ENCODE measurements around the gene IL1R1. TPM values are rescaled to one million over a fixed set of nuclear protein-coding genes. Genes with fewer than 3 reads are reported as not detected.
"Not testable (repeated sequence)": the region's sequence is repeated elsewhere in the genome, so short reads cannot be mapped to it uniquely, and the experiment has no call there.

The IL1R1 gene
- total RNA-seq, 2 experiments from 2014 or later, result 5.7 to 6.7 TPM

DNA sequence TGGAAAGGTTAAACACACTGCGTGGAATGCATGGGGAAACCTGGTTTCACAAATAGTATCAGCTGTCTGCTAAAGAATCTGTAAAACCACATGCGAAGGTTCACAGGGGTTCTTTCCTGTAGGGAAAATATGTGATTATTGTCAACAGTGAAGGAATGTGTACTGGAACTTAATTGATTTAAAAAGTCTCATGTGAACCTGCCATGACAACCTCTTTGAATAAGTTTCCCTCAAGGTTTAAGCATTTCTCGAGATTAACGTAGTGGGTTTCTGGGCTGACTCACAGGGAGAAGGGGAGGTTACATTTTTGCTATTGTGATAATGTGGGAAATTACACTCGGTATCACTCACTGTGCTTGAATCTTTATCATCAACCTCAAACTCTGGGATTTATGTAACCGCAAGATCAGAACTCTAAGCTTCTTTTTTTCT, 28.2 kb upstream of the IL1R1 start:
- Mint-ChIP-seq H3K36me3 (ENCODE audit: low read depth) (peaks cover 2% of the 10 kb centered on the region), H3K4me3 (no peak overlapping the region), H3K9me3 (no peaks in the 10 kb centered on the region), H3K27ac (peak overlapping the region; percentile 54), H3K4me1 (ENCODE audit: low read depth) (peaks cover 62% of the 10 kb centered on the region), H3K27me3 (ENCODE audit: low read depth) (no peaks in the 10 kb centered on the region)
- CTCF ChIA-PET, result interaction anchor here (1.2 to 1.4 kb wide), 4 partner anchors 12 to 94 kb away, joined by 3 to 4 read pairs (median 4); no protein-coding TSS in a partner anchor
- DNase-seq, result peak; percentile 57
- intact Hi-C loops (cut with micrococcal nuclease), result loop anchor here (1.0 kb wide), 7 partner anchors 10 to 253 kb away; no protein-coding TSS in a partner anchor

- Mint-ChIP-seq H3K9me3 (no peaks in the 10 kb centered on the region), H3K4me3 (no peak overlapping the region), H3K4me1 (ENCODE audit: low read depth) (peaks cover 59% of the 10 kb centered on the region), H3K36me3 (ENCODE audit: low read depth) (peaks cover 2% of the 10 kb centered on the region), H3K27ac (peak overlapping the region; percentile 54), H3K27me3 (ENCODE audit: low read depth) (peaks cover under 1% of the 10 kb centered on the region)
- intact Hi-C loops (cut with micrococcal nuclease), result loop anchor here (1.0 kb wide), 7 partner anchors 11 to 252 kb away; no protein-coding TSS in a partner anchor
- CTCF ChIA-PET, result interaction anchor here (1.2 to 1.4 kb wide), 4 partner anchors 11 to 95 kb away, joined by 3 to 4 read pairs (median 4); no protein-coding TSS in a partner anchor
- no peak for DNase-seq
Measured at GRCh38 chr2:102114851-102115497, 27.6 kb upstream of the IL1R1 start.

GRCh38 chr2:102116630-102117471, 25.7 kb upstream of the IL1R1 start:
- intact Hi-C loops (cut with micrococcal nuclease), result no loop called here
- H3K27ac Mint-ChIP-seq, result peak overlapping the region; percentile 33
- peaks cover 2% of the 10 kb centered on the region for H3K27me3 Mint-ChIP-seq (ENCODE audit: low read depth)
- H3K4me3 Mint-ChIP-seq, result no peak overlapping the region
- peaks cover 50% of the 10 kb centered on the region for H3K4me1 Mint-ChIP-seq (ENCODE audit: low read depth)
- DNase-seq, result no peak
- no peaks in the 10 kb centered on the region for H3K9me3 Mint-ChIP-seq
- H3K36me3 Mint-ChIP-seq (ENCODE audit: low read depth), result peaks cover 2% of the 10 kb centered on the region
- CTCF ChIA-PET, result interaction anchor here (1.1 kb wide), 1 partner anchor 25 kb away, joined by 3 read pairs; no protein-coding TSS in a partner anchor

DNA sequence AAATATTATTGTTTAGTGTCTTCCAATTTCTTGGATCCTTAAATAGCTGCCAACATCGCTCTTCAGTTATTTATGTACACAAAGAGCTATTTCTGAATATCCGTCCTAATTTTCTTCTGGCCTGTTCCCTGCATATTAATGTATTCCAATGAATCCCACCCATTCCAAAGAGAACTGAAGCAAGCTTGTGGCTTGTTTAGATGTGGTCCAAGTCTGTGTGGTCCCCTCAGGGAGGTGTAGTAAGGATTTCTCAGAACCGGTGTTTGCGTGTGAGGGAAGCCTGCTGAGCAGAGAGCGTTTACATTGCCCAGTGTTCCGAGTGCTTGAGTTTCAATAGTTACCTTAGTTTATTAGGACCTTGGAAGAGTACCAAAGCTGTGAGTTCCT, 25.1 kb upstream of the IL1R1 start:
- Mint-ChIP-seq H3K4me3 (no peak overlapping the region), H3K27ac (no peak overlapping the region), H3K4me1 (ENCODE audit: low read depth) (peaks cover 46% of the 10 kb centered on the region), H3K27me3 (ENCODE audit: low read depth) (peaks cover 2% of the 10 kb centered on the region), H3K36me3 (ENCODE audit: low read depth) (peaks cover 2% of the 10 kb centered on the region), H3K9me3 (no peaks in the 10 kb centered on the region)
- DNase-seq, result no peak
- CTCF ChIA-PET, result interaction anchor here (0.6 to 1.1 kb wide), 2 partner anchors 25 to 195 kb away, joined by 3 read pairs; no protein-coding TSS in a partner anchor
- intact Hi-C loops (cut with micrococcal nuclease), result no loop called here

- Mint-ChIP-seq H3K4me3 (no peak overlapping the region), H3K36me3 (ENCODE audit: low read depth) (peaks cover 2% of the 10 kb centered on the region), H3K9me3 (no peaks in the 10 kb centered on the region), H3K27me3 (ENCODE audit: low read depth) (peaks cover 2% of the 10 kb centered on the region), H3K4me1 (ENCODE audit: low read depth) (peaks cover 33% of the 10 kb centered on the region), H3K27ac (no peak overlapping the region)
- intact Hi-C loops (cut with micrococcal nuclease), result no loop called here
- CTCF ChIA-PET, result interaction anchor here (1.7 kb wide), 1 partner anchor 17 kb away, joined by 3 read pairs; no protein-coding TSS in a partner anchor
- no peak for DNase-seq
Measured at GRCh38 chr2:102119255-102119654, 23.3 kb upstream of the IL1R1 start.

DNA sequence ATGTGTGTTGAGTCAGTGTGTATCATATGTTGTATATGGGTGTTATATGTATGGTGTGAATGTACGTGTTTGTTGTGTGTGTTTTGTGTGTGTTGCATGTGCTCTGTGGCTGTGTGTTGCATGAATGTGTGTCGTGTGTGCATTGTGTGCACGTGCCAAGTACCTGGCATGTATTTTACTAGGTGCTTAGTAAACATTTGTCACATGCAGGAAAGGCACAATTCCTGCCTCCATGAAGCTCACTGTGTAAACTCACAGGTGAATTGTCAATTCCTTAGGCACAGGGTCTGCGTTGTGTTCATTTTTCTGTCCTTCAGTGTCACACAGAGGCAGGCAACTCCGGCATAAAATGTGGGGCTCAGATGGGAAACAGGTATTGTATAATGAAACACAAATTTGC, 22.3 kb upstream of the IL1R1 start:
- H3K27me3 Mint-ChIP-seq (ENCODE audit: low read depth), result peaks cover 2% of the 10 kb centered on the region
- H3K4me3 Mint-ChIP-seq, result no peak overlapping the region
- DNase-seq, result no peak
- CTCF ChIA-PET, result interaction anchor here (1.7 kb wide), 1 partner anchor 16 kb away, joined by 3 read pairs; no protein-coding TSS in a partner anchor
- H3K36me3 Mint-ChIP-seq (ENCODE audit: low read depth), result peaks cover 3% of the 10 kb centered on the region
- H3K27ac Mint-ChIP-seq, result no peak overlapping the region
- H3K4me1 Mint-ChIP-seq (ENCODE audit: low read depth), result peaks cover 24% of the 10 kb centered on the region
- H3K9me3 Mint-ChIP-seq, result no peaks in the 10 kb centered on the region
- intact Hi-C loops (cut with micrococcal nuclease), result no loop called here

GRCh38 chr2:102120701-102121159, 21.8 kb upstream of the IL1R1 start:
- CTCF ChIA-PET, result interaction anchor here (1.7 kb wide), 1 partner anchor 15 kb away, joined by 3 read pairs; no protein-coding TSS in a partner anchor
- Mint-ChIP-seq H3K36me3 (ENCODE audit: low read depth) (peaks cover 2% of the 10 kb centered on the region), H3K4me3 (no peak overlapping the region), H3K4me1 (ENCODE audit: low read depth) (peaks cover 20% of the 10 kb centered on the region), H3K27ac (no peak overlapping the region), H3K27me3 (ENCODE audit: low read depth) (peaks cover 2% of the 10 kb centered on the region), H3K9me3 (no peaks in the 10 kb centered on the region)
- intact Hi-C loops (cut with micrococcal nuclease), result no loop called here
- no peak for DNase-seq

DNA sequence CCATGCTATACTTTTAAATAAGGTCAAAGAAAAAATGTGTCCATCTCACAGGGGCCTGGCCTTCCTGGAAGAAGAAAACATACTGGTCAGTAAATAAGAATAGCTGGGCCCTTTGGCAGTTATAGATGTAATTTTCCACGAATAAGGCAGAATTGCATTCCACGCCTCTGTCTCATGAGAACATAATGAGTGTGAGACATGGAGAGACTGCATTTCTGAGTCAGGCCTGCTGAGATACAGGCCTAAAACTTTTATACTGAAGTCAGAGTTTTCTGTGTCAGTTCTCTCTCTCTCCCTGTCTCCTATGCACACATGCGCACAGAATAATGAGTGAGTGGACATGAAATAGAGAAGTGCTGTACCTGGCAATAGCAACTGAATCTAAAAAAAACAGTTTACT, 20.4 kb upstream of the IL1R1 start:
- peaks cover 16% of the 10 kb centered on the region for H3K4me1 Mint-ChIP-seq (ENCODE audit: low read depth)
- H3K27me3 Mint-ChIP-seq (ENCODE audit: low read depth), result peaks cover 2% of the 10 kb centered on the region
- H3K4me3 Mint-ChIP-seq, result no peak overlapping the region
- CTCF ChIA-PET, result interaction anchor here (1.6 kb wide), 1 partner anchor 118 kb away, joined by 3 read pairs; no protein-coding TSS in a partner anchor
- peaks cover 2% of the 10 kb centered on the region for H3K36me3 Mint-ChIP-seq (ENCODE audit: low read depth)
- H3K27ac Mint-ChIP-seq, result no peak overlapping the region
- no peak for DNase-seq
- H3K9me3 Mint-ChIP-seq, result peaks cover 5% of the 10 kb centered on the region
- intact Hi-C loops (cut with micrococcal nuclease), result no loop called here

DNA sequence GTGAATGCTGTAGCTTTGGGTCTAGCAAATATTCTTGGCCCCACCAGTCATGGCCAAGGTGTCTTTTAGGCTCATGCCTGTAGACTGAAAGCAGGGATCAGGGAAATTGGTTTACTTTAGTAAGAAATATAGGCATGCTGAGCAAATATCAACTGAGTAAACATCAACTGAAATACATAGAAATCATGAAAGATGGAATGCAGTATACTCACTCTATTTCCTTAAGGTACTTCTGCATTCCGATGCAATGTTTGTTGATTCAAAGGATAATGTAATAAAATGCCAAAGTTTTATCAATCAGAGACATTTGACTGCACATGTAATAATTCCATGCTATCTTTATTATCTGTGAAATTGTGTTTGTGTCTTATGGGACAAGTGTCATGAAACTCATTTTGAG, 19.6 kb upstream of the IL1R1 start:
- peaks cover 7% of the 10 kb centered on the region for H3K9me3 Mint-ChIP-seq
- peaks cover 2% of the 10 kb centered on the region for H3K36me3 Mint-ChIP-seq (ENCODE audit: low read depth)
- CTCF ChIA-PET, result interaction anchor here (1.6 kb wide), 1 partner anchor 118 kb away, joined by 3 read pairs; no protein-coding TSS in a partner anchor
- intact Hi-C loops (cut with micrococcal nuclease), result no loop called here
- H3K27me3 Mint-ChIP-seq (ENCODE audit: low read depth), result peaks cover 2% of the 10 kb centered on the region
- no peak overlapping the region for H3K4me3 Mint-ChIP-seq
- no peak for DNase-seq
- no peak overlapping the region for H3K27ac Mint-ChIP-seq
- peaks cover 22% of the 10 kb centered on the region for H3K4me1 Mint-ChIP-seq (ENCODE audit: low read depth)

DNA sequence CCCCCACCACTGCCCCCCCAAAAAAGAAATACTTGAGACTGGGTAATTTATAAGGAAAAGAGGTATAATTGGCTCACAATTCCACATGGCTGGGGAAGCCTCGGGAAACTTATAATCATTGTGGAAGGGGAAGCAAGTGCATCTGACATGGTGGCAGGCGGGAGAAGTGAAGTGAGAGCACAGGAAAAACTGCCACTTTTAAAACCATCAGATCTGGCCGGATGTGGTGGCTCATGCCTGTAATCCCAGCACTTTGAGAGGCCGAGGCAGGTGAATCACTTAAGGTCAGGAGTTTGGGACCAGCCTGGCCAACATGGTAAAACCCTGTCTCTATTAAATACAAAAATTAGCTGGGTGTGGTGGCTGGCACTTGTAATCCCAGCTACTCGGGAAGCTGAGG, 18.1 kb upstream of the IL1R1 start:
- H3K36me3 Mint-ChIP-seq (ENCODE audit: low read depth); intact Hi-C loops (cut with micrococcal nuclease); H3K27ac Mint-ChIP-seq; H3K27me3 Mint-ChIP-seq (ENCODE audit: low read depth); CTCF ChIA-PET; H3K4me3 Mint-ChIP-seq; H3K9me3 Mint-ChIP-seq; DNase-seq: not testable (repeated sequence)
- H3K4me1 Mint-ChIP-seq (ENCODE audit: low read depth), result peaks cover 31% of the 10 kb centered on the region

DNA sequence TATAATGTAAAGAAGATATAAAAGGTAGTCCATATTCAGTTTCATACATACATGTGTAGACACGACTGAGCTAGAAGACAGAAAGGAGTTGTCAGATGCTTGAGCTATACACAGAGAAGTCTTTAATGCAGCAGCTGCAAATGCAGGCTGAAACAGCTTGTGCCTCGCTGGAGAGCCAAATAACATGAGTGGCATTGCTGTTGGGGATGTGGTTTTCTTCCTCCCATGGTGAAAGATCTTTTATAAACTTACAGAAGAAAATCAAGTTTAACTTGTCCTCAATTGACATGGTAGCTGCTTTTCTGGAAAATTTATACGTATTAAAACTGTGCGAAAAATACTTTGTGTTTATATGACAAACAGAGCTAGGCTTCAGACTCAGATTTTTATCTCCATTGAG, 16.4 kb upstream of the IL1R1 start:
- Mint-ChIP-seq H3K36me3 (ENCODE audit: low read depth) (peaks cover 7% of the 10 kb centered on the region), H3K4me3 (no peak overlapping the region), H3K9me3 (peaks cover 9% of the 10 kb centered on the region), H3K4me1 (ENCODE audit: low read depth) (peaks cover 31% of the 10 kb centered on the region), H3K27me3 (ENCODE audit: low read depth) (no peaks in the 10 kb centered on the region), H3K27ac (peak overlapping the region; percentile 42)
- CTCF ChIA-PET, result interaction anchor here (0.9 to 2.5 kb wide), 5 partner anchors 11 to 120 kb away, joined by 4 to 9 read pairs (median 5); no protein-coding TSS in a partner anchor
- no peak for DNase-seq
- intact Hi-C loops (cut with micrococcal nuclease), result no loop called here

- peaks cover 31% of the 10 kb centered on the region for H3K4me1 Mint-ChIP-seq (ENCODE audit: low read depth)
- H3K27me3 Mint-ChIP-seq (ENCODE audit: low read depth), result peaks cover 3% of the 10 kb centered on the region
- H3K4me3 Mint-ChIP-seq, result no peak overlapping the region
- H3K27ac Mint-ChIP-seq, result peak overlapping the region; percentile 81
- CTCF ChIA-PET, result interaction anchor here (0.9 to 2.5 kb wide), 5 partner anchors 10 to 121 kb away, joined by 4 to 9 read pairs (median 5); no protein-coding TSS in a partner anchor
- intact Hi-C loops (cut with micrococcal nuclease), result no loop called here
- no peak for DNase-seq
- H3K9me3 Mint-ChIP-seq, result peaks cover 13% of the 10 kb centered on the region
- H3K36me3 Mint-ChIP-seq (ENCODE audit: low read depth), result peaks cover 10% of the 10 kb centered on the region
Measured at GRCh38 chr2:102126660-102127059, 15.9 kb upstream of the IL1R1 start.

All from activated naive CD4-positive, alpha-beta T cell treated with anti-CD3 and anti-CD28 coated beads for 36 hours (primary cell).